Keratinocyte (primary cell): ENCODE results near the gene COMMD9.

Experiments
- CTCF ChIP-seq, 3 experiments: IDR thresholded peaks in 1 of 3; conservative IDR thresholded peaks in 1 of 3; optimal IDR thresholded peaks in 1 of 3; 2 replicates in 2 of 3; 3 replicates in 1 of 3; pipeline versions ENCODE3 to v1.5.1; 2011; ENCODE audit warnings: low read length in 3 of 3, mild to moderate bottlenecking in 3 of 3, moderate library complexity in 2 of 3, control low read depth in 1 of 3, inconsistent platforms in 1 of 3; ENCODE audit not compliant: insufficient read depth in 2 of 3; ENCODE audit errors: extremely low read depth in 1 of 3
- EZH2 ChIP-seq: IDR thresholded peaks from one replicate; pipeline ENCODE4 v1.6.1; 2012; ENCODE audit warnings: inconsistent platforms, mild to moderate bottlenecking, low read length, moderate library complexity

- TF ChIP-seq CTCF (optimal IDR thresholded peaks at IDR 0.05 in 1 of 3, IDR thresholded peaks at IDR 0.05 in 1 of 3, conservative IDR thresholded peaks at IDR 0.05 in 1 of 3; ENCODE audit: extremely low read depth in 1 of 3, insufficient read depth in 2 of 3, low read length in 3 of 3) (no peak), EZH2 (no peak)
These were observed 31.9 kb downstream of the COMMD9 start for GRCh38 chr11:36257351-36257750.
